SW480 (cell line): ENCODE measurements around the gene TBK1.

Experiments
- DNase-seq: peaks from one replicate; pipeline ENCODE4 v3.0.0-alpha.2; 2016; ENCODE audit warnings: low spot score

The TBK1 gene

GRCh38 chr12:64549108-64549507 is 97.2 kb downstream of the TBK1 start:
- no peak for DNase-seq

- no peak for DNase-seq
These were observed 98.8 kb downstream of the TBK1 start for GRCh38 chr12:64550755-64551154.

GRCh38 chr12:64551676-64552075 is 99.8 kb downstream of the TBK1 start:
- DNase-seq: no peak
